SJCRH30 (cell line): Measurements from ENCODE around the gene NR5A2. TPM values are rescaled to one million over a fixed set of nuclear protein-coding genes. Genes with fewer than 3 reads are reported as not detected.

Source experiments
- DNase-seq, 2 experiments: peaks; one replicate each; pipeline ENCODE4 v3.0.0-alpha.2; 2015 to 2020
- H3K27ac ChIP-seq: fragments of 250-450 bp; sonication (Bioruptor Pico); 2 replicates; pipeline ENCODE4 v1.5.1; 2020; ENCODE audit warnings: mild to moderate bottlenecking, moderate library complexity
- H3K27me3 ChIP-seq: fragments of 250-450 bp; sonication (Bioruptor Pico); 2 replicates; pipeline ENCODE4 v1.5.1; 2020; ENCODE audit warnings: mild to moderate bottlenecking, moderate library complexity
- H3K36me3 ChIP-seq: fragments of 250-450 bp; sonication (Bioruptor Pico); 2 replicates; pipeline ENCODE4 v1.5.1; 2020; ENCODE audit warnings: mild to moderate bottlenecking, moderate library complexity
- H3K4me1 ChIP-seq: fragments of 250-450 bp; sonication (Bioruptor Pico); 2 replicates; pipeline ENCODE4 v1.5.1; 2020; ENCODE audit warnings: mild to moderate bottlenecking, moderate library complexity
- H3K4me3 ChIP-seq: fragments of 250-450 bp; sonication (Bioruptor Pico); 2 replicates; pipeline ENCODE4 v1.5.1; 2020; ENCODE audit warnings: mild to moderate bottlenecking, moderate library complexity
- H3K9me3 ChIP-seq: fragments of 250-450 bp; sonication (Bioruptor Pico); replicated peaks from 2 replicates; pipeline ENCODE4 v1.5.1; 2020; ENCODE audit warnings: mild to moderate bottlenecking, moderate library complexity
- total RNA-seq: library from RNA; depleted of rRNA; stranded (reverse); fragments of >200 nt; shearing (Covaris generic); gene quantifications from 2 replicates; pipeline ENCODE4 v1.2.3, GENCODE V29; 2014

NR5A2 gene
- total RNA-seq, 1 experiment from 2014 or later, result 1.0 TPM

- no peak for DNase-seq
- Histone ChIP-seq H3K27ac (no peak overlapping the region), H3K4me3 (no peak overlapping the region), H3K4me1 (no peaks in the 10 kb centered on the region), H3K36me3 (no peaks in the 10 kb centered on the region), H3K9me3 (no peaks in the 10 kb centered on the region), H3K27me3 (no peaks in the 10 kb centered on the region)
These were observed 164.5 kb downstream of the NR5A2 start for GRCh38 chr1:200191993-200192392.

- Histone ChIP-seq H3K36me3 (no peaks in the 10 kb centered on the region), H3K27ac (no peak overlapping the region), H3K9me3 (no peaks in the 10 kb centered on the region), H3K4me1 (no peaks in the 10 kb centered on the region), H3K4me3 (no peak overlapping the region), H3K27me3 (no peaks in the 10 kb centered on the region)
- no peak for DNase-seq
These were observed 167.0 kb downstream of the NR5A2 start for GRCh38 chr1:200194477-200194876.

GRCh38 chr1:200198236-200198635, 170.7 kb downstream of the NR5A2 start:
- Histone ChIP-seq H3K36me3 (no peaks in the 10 kb centered on the region), H3K9me3 (no peaks in the 10 kb centered on the region), H3K27me3 (no peaks in the 10 kb centered on the region), H3K4me1 (no peaks in the 10 kb centered on the region), H3K27ac (no peak overlapping the region), H3K4me3 (no peak overlapping the region)
- DNase-seq, result no peak

GRCh38 chr1:200205216-200205995, 177.9 kb downstream of the NR5A2 start:
- no peak for DNase-seq
- no peaks in the 10 kb centered on the region for H3K27me3 ChIP-seq
- no peaks in the 10 kb centered on the region for H3K36me3 ChIP-seq
- no peak overlapping the region for H3K27ac ChIP-seq
- no peaks in the 10 kb centered on the region; the same call in 1 of the 2 replicates for H3K4me1 ChIP-seq
- H3K4me3 ChIP-seq, result no peak overlapping the region
- H3K9me3 ChIP-seq, result no peaks in the 10 kb centered on the region

- Histone ChIP-seq H3K4me1 (no peaks in the 10 kb centered on the region; the same call in 1 of the 2 replicates), H3K27ac (no peak overlapping the region), H3K9me3 (no peaks in the 10 kb centered on the region), H3K27me3 (no peaks in the 10 kb centered on the region), H3K36me3 (no peaks in the 10 kb centered on the region), H3K4me3 (no peak overlapping the region)
- no peak for DNase-seq
These were observed 178.8 kb downstream of the NR5A2 start for GRCh38 chr1:200206340-200206739.

- Histone ChIP-seq H3K9me3 (no peaks in the 10 kb centered on the region), H3K4me1 (no peaks in the 10 kb centered on the region; the same call in 1 of the 2 replicates), H3K27me3 (no peaks in the 10 kb centered on the region), H3K36me3 (no peaks in the 10 kb centered on the region), H3K27ac (no peak overlapping the region), H3K4me3 (no peak overlapping the region)
- no peak for DNase-seq
These were observed 179.3 kb downstream of the NR5A2 start for GRCh38 chr1:200206761-200207160.

GRCh38 chr1:200207711-200208126, 180.2 kb downstream of the NR5A2 start:
- Histone ChIP-seq H3K4me3 (no peak overlapping the region), H3K9me3 (no peaks in the 10 kb centered on the region), H3K27me3 (no peaks in the 10 kb centered on the region), H3K36me3 (no peaks in the 10 kb centered on the region), H3K4me1 (no peaks in the 10 kb centered on the region; the same call in 1 of the 2 replicates), H3K27ac (no peak overlapping the region)
- peak in 1 of 2 experiments; percentile 1 for DNase-seq

- Histone ChIP-seq H3K27me3 (no peaks in the 10 kb centered on the region), H3K9me3 (no peaks in the 10 kb centered on the region), H3K27ac (no peak overlapping the region), H3K36me3 (no peaks in the 10 kb centered on the region), H3K4me3 (no peak overlapping the region), H3K4me1 (no peaks in the 10 kb centered on the region; the same call in 1 of the 2 replicates)
- no peak for DNase-seq
These were observed 183.6 kb downstream of the NR5A2 start for GRCh38 chr1:200211157-200211556.

- no peaks in the 10 kb centered on the region for H3K27me3 ChIP-seq
- H3K4me3 ChIP-seq, result no peak overlapping the region
- H3K36me3 ChIP-seq, result no peaks in the 10 kb centered on the region
- H3K4me1 ChIP-seq, result no peaks in the 10 kb centered on the region
- no peak overlapping the region for H3K27ac ChIP-seq
- no peak for DNase-seq
- H3K9me3 ChIP-seq, result no peaks in the 10 kb centered on the region
These were observed 185.9 kb downstream of the NR5A2 start for GRCh38 chr1:200213392-200213791.

- Histone ChIP-seq H3K9me3 (no peaks in the 10 kb centered on the region), H3K27ac (no peak overlapping the region), H3K4me1 (no peaks in the 10 kb centered on the region), H3K36me3 (no peaks in the 10 kb centered on the region), H3K4me3 (no peak overlapping the region), H3K27me3 (no peaks in the 10 kb centered on the region)
- no peak for DNase-seq
These were observed 186.4 kb downstream of the NR5A2 start for GRCh38 chr1:200213921-200214320.

GRCh38 chr1:200215350-200215749, 187.8 kb downstream of the NR5A2 start:
- Histone ChIP-seq H3K27ac (no peak overlapping the region), H3K36me3 (no peaks in the 10 kb centered on the region), H3K4me3 (no peak overlapping the region), H3K27me3 (no peaks in the 10 kb centered on the region), H3K9me3 (no peaks in the 10 kb centered on the region), H3K4me1 (no peaks in the 10 kb centered on the region)
- DNase-seq, result no peak

GRCh38 chr1:200217703-200218102, 190.2 kb downstream of the NR5A2 start:
- DNase-seq, result no peak
- H3K9me3 ChIP-seq, result no peaks in the 10 kb centered on the region
- H3K27ac ChIP-seq, result no peak overlapping the region
- H3K4me1 ChIP-seq, result no peaks in the 10 kb centered on the region
- H3K4me3 ChIP-seq, result no peak overlapping the region
- no peaks in the 10 kb centered on the region for H3K36me3 ChIP-seq
- H3K27me3 ChIP-seq, result no peaks in the 10 kb centered on the region

GRCh38 chr1:200221614-200222282, 194.2 kb downstream of the NR5A2 start:
- Histone ChIP-seq H3K9me3 (no peaks in the 10 kb centered on the region), H3K4me3 (no peak overlapping the region), H3K36me3 (no peaks in the 10 kb centered on the region), H3K27ac (no peak overlapping the region), H3K4me1 (no peaks in the 10 kb centered on the region), H3K27me3 (no peaks in the 10 kb centered on the region)
- DNase-seq, result no peak

GRCh38 chr1:200223207-200223606, 195.7 kb downstream of the NR5A2 start:
- H3K36me3 ChIP-seq, result no peaks in the 10 kb centered on the region
- H3K27me3 ChIP-seq, result no peaks in the 10 kb centered on the region
- no peak overlapping the region for H3K4me3 ChIP-seq
- no peaks in the 10 kb centered on the region for H3K9me3 ChIP-seq
- DNase-seq, result no peak
- H3K27ac ChIP-seq, result no peak overlapping the region
- H3K4me1 ChIP-seq, result no peaks in the 10 kb centered on the region

GRCh38 chr1:200223613-200224012, 196.1 kb downstream of the NR5A2 start:
- H3K4me1 ChIP-seq, result no peaks in the 10 kb centered on the region

More at GRCh38 chr1:200223613-200224012, 196.1 kb downstream of the NR5A2 start:
- H3K36me3 ChIP-seq, result no peaks in the 10 kb centered on the region
- H3K27ac ChIP-seq, result no peak overlapping the region
- H3K27me3 ChIP-seq, result no peaks in the 10 kb centered on the region
- H3K4me3 ChIP-seq, result no peak overlapping the region
- no peaks in the 10 kb centered on the region for H3K9me3 ChIP-seq
- no peak for DNase-seq
